ENCODE results near the gene NFIC. TPM values are rescaled to one million over a fixed set of nuclear protein-coding genes. Genes with fewer than 3 reads are reported as not detected.

The NFIC gene
- total and polyA plus RNA-seq, 2 of the 4 experiments (the other 2 are of a cell fraction) = 21.9 to 32.1 TPM

GRCh38 chr19:3493651-3494050, 127.3 kb downstream of the NFIC start:
- dilution Hi-C loops (cut with HindIII; ENCODE audit: low sequenced_read_pairs, unreplicated experiment) = no loop called here
- Histone ChIP-seq H3K18ac (ENCODE audit: low read depth, low read length) (no peak overlapping the region), H4K91ac (ENCODE audit: insufficient read depth, low read depth, low read length) (no peak overlapping the region), H3K9me1 (ENCODE audit: insufficient read depth, low read length) (no peaks in the 10 kb centered on the region), H2BK15ac (ENCODE audit: low read depth, low read length) (no peak overlapping the region), H3K9ac (ENCODE audit: low read depth, low read length) (no peak overlapping the region), H3K4ac (ENCODE audit: low read depth, low read length) (no peak overlapping the region), H3K9me3 (ENCODE audit: control insufficient read depth, insufficient read depth, low read length) (no peaks in the 10 kb centered on the region), H4K8ac (ENCODE audit: low read depth in 2 of 2, low read length in 2 of 2) (no peak overlapping the region), H3K4me1 (ENCODE audit: control insufficient read depth, insufficient read depth, low read length) (no peaks in the 10 kb centered on the region), H2AK9ac (replicated peaks; ENCODE audit: low read depth, low read length, poor library complexity) (no peak overlapping the region), H2BK5ac (ENCODE audit: low read depth, low read length, poor library complexity, severe bottlenecking) (no peak overlapping the region), H3K4me2 (ENCODE audit: low read depth, low read length) (no peak overlapping the region), H4K5ac (ENCODE audit: low read depth, low read length) (no peak overlapping the region), H2AFZ (replicated peaks; ENCODE audit: low read length, poor library complexity) (no peak overlapping the region), H2AK5ac (ENCODE audit: low read depth, low read length) (no peak overlapping the region), H3K27ac (ENCODE audit: insufficient read depth, low read length) (no peak overlapping the region), H3K27me3 (ENCODE audit: control insufficient read depth, insufficient read depth, low read length) (no peaks in the 10 kb centered on the region), H3K36me3 (ENCODE audit: control insufficient read depth, insufficient read depth, low read length) (peaks cover 31% of the 10 kb centered on the region), H3K4me3 (ENCODE audit: insufficient read depth, low read depth, low read length) (no peak overlapping the region), H2BK120ac (ENCODE audit: low read depth, low read length) (no peak overlapping the region), H3K79me1 (ENCODE audit: low read depth in 1 of 2, low read length in 2 of 2) (peaks cover 0 to 23% of the 10 kb centered on the region in 2 experiments; a peak in 2 of 4 replicates), H2BK20ac (ENCODE audit: low read depth, low read length) (no peak overlapping the region), H3K14ac (replicated peaks; ENCODE audit: low read depth, low read length) (no peak overlapping the region), H3K56ac (ENCODE audit: extremely low read depth, insufficient read depth, low read length) (no peak overlapping the region), H3K23ac (ENCODE audit: low read depth, low read length) (no peak overlapping the region), H4K20me1 (ENCODE audit: insufficient read depth, low read length) (no peaks in the 10 kb centered on the region)
- intact Hi-C loops (cut with micrococcal nuclease) = no loop called here
- no peak for ATAC-seq (ENCODE audit: low read depth)
- no peak for DNase-seq
- TF ChIP-seq CHD1 (IDR thresholded peaks at IDR 0.05; ENCODE audit: low read depth, low read length) = no peak
- CTCF ChIA-PET = no interaction called here
- no TSS peak for BruUV-seq (replicated peaks)
- POLR2A ChIA-PET (ENCODE audit: unreplicated experiment) = no interaction called here
- in situ Hi-C loops (cut with MboI; ENCODE audit: low sequenced_read_pairs) = loop anchor here (25.0 kb wide), 1 partner anchor 531 kb away; no protein-coding TSS in a partner anchor
- WGBS, 2 experiments (ENCODE audit: extremely low coverage in 2 of 2, insufficient read length in 1 of 2) = 95% methylated on average over 8 of the region's 14 CpGs; no CpG with 5 or more reads in 1 of the 2 experiments
